Activated CD4-positive, alpha-beta T cell treated with anti-CD3 and anti-CD28 coated beads, Interleukin-2, amount 50 U/mL, for 48 hours (primary cell): ENCODE data around the gene TH.
A peak's percentile ranks its signal among the peaks of the same experiment; 100 is the strongest.

Experiments used
- DNase-seq, 2 experiments: peaks; one replicate each; pipeline ENCODE4 v3.0.0-alpha.2; 2020

Gene TH

GRCh38 chr11:2139621-2140337 lies 31.8 kb downstream of the TH start:
- DNase-seq, result no peak

- no peak for DNase-seq
These were observed 32.5 kb downstream of the TH start, which contains the start of gene IGF2 for GRCh38 chr11:2139123-2139521. Gene IGF2 (minus strand): TSS chr11:2139389. CDS start chr11:2135523, 3,866 bp downstream.

GRCh38 chr11:2138431-2139122 lies 33.0 kb downstream of the TH start:
- peak in 1 of 2 experiments; percentile 27 for DNase-seq

DNA sequence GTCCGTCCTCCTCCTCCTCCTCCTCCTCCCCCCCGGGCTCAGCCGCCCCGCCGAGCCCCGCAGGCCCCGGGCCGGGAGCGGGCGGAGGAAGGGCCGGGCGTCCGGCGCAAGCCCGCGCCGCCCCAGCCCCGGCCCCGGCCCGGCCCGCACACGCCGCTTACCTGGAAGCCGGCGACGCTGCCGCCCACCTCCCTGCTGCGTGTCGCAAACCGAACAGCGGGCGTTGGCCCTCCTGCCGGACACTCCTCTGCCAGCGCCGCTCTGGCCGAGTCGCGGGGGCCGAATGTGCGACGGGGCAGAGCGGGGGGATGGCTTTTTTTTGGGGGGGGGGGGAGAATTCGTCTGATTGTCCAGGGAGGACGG lies 33.6 kb downstream of the TH start:
- DNase-seq, result no peak

- DNase-seq, result no peak
These were observed 34.2 kb downstream of the TH start for GRCh38 chr11:2137202-2138067.

- DNase-seq, result no peak
These were observed 34.7 kb downstream of the TH start for GRCh38 chr11:2136952-2137201.

DNA sequence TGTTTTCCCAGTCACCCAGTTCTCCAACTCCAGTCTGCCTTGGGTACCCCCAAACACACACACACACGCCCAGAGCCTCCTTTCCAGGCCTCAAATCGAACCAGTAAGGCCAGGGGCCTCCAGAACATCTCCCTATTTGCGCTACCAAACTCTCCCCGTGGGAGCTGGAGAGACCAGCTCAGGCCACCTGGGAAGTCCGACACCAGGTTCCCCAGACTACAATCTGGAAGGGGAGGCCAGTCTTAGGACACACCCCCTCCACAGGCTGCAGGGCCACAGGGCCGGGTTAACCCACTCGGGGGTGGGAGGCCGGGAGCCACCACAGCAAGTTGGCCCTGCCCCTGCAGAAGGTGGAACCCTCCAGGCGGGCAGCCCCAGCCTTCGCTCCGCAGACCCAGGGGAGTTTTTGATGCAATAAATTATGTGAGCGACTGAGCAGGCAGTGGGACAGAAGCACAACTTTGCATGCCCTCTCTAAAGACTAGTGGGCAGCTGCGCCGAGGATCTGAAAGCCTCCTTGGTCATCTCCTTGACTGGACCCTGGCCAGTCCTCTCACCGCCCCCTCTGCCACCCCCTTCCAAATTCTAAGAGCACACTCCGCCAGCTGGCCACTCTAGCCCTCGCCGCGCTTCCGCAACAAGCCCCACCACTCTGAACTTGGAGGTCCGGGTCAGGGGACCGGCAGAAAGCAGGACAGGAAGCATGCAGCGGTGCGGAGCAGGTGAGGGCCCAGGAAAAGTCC lies 35.2 kb downstream of the TH start:
- no peak for DNase-seq

GRCh38 chr11:2135648-2136201 lies 35.9 kb downstream of the TH start:
- no peak for DNase-seq

DNA sequence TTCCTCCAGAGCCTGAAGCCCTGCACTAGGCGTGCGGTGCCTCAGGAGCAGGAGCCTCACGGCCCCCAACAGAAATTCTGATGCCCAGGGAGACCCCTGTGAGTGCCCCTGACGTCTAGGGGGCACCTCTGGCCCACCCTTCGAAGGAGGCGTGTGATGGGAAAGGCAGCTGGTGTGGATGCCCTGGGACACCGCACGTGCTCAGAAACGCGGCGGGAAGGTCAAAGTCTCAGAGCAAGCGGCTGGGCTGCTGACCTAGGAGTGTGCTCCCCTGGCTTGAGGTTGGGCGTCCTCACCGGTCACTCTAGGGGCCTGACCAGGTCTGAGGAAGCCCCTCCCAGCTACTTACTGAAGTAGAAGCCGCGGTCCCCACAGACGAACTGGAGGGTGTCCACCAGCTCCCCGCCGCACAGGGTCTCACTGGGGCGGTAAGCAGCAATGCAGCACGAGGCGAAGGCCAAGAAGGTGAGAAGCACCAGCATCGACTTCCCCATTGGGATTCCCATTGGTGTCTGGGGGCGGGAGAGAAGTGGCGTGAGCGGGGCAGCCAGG lies 36.5 kb downstream of the TH start:
- no peak for DNase-seq

GRCh38 chr11:2134022-2135010 lies 37.3 kb downstream of the TH start:
- DNase-seq, result no peak

DNA sequence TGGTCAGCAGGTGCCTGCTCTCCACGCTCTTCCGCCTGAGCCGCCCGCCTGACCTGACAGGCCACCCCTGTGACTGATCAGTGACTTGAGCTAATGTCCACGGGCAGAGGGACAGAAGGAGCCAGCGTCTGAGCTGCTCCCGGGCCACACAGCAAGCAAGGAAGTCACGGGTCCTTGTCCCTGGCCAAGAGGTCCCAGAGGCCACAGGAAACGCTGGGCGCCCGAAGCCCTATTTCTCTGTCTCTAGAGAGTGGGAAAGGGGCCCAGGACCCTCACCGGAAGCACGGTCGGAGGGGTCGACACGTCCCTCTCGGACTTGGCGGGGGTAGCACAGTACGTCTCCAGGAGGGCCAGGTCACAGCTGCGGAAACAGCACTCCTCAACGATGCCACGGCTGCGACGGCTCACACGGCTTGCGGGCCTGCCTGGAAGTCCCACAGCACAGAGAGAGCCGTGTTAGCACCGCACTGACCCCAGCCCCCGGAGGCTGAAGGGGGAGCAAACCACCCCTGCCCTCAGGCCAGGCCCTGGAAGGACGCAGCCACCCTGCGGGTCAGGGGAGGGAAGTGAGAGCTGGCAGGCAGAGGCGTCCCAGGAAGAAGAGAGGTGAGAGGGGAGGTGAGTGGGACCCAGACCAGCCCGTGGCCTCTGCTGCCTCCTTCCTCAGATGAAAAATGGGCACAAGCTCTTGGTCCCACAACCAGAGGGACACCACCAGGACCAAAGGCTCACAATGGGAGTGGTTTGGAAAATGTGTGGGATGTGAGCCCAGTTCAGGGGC lies 38.2 kb downstream of the TH start:
- DNase-seq, result no peak

DNA sequence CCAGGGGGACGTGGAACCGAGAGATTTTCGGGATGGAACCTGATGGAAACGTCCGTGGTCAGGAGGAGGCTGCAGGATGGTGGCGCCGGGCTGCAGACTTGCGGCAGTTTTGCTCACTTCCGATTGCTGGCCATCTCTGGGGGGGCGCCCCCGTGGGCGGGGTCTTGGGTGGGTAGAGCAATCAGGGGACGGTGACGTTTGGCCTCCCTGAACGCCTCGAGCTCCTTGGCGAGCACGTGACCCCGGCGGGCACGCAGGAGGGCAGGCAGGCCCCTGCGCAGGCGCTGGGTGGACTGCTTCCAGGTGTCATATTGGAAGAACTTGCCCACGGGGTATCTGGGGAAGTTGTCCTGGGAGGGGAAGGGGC lies 38.8 kb downstream of the TH start:
- no peak for DNase-seq

- DNase-seq, result no peak
These were observed 39.4 kb downstream of the TH start for GRCh38 chr11:2132246-2132645.

GRCh38 chr11:2131371-2132236 lies 40.0 kb downstream of the TH start:
- no peak for DNase-seq

DNA sequence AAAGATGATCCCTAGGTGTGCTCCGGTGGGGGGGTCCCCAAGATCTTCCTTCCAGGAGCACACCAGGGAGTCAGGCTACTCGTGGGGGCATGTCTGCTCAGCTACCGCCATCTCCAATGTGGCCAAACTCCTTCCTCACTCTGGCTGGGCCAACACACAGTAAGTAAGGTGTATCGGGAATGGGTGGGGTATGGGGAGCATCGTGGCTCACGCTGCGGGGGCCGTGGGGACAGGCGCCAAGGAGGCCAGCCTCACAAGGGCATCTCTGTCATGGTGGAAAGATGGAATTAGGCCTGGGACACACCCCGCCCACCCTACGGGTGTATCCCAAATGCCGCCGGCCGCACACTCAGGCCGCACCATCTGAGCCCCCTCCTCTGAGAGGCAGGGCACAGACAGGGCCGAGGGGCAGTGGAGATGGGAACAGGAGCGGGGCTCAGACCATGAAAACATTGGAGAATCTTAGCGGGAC lies 40.7 kb downstream of the TH start:
- no peak for DNase-seq

GRCh38 chr11:2129699-2130366 lies 41.8 kb downstream of the TH start:
- no peak for DNase-seq

DNA sequence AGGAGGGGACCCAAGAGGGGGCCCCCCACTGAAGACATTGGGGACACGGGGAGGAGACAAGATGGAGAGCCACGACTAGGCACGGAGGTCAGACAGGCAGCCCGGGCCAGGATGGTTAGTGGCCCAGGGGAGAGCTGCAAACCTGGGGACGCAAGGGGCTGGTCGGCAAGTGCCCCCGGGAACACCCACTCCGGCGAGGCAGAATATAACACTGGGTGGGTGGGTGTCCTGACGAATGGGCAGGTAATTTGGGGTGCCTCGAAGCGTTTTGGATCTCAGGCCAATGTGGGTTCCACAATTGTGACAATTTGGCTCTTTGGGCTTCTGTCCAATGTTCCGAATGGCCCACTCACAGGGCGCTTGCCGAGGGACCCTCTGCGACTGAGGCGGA lies 42.3 kb downstream of the TH start:
- DNase-seq, result no peak

DNA sequence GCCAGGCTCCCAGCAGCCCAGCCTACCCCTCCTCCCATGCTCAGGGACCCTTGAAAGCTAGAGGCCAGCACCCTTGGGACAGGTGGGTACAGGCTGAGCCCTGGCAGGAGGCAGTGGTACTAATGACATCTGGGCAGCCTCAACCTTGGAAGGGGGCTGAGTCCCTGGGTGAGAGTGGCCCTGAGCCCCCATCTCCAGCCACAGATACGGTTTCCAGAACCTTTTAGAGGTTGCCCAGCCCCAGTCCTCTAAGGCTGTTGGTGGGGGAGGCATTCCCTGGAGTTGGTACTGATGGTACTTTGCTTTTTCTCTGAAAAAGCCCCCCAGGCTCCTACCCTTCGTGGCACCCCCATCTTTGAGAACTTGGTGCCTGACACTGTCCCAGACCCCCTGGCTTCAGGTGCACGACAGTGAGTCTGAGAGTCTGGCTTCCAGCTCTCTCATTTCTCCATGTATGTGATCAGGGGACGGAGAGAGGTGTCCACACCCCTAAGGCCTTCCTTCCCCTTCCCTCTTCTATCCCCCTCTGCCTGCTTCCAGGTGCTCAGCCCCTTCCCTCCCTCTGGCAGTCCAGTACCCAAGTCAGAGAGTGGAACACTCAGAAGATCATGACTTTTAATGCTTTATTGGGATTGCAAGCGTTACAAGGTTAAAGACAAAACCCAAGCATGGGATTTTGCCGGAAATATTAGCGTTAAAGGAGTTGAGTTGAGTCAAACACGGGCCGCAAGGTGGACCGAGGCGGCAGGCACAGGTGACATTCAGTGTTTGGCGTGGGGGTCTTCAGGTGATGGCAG lies 42.9 kb downstream of the TH start:
- DNase-seq, result no peak
